ENCODE results near the gene GPR3. TPM values are rescaled to one million over a fixed set of nuclear protein-coding genes. Genes with fewer than 3 reads are reported as not detected.

GPR3 gene
- total RNA-seq, 4 donors from 2014 or later: 0.55 to 1.9 TPM; not detected in 2

GRCh38 chr1:27346357-27346756 lies 46.1 kb upstream of the GPR3 start:
- no peak overlapping the region for H3K27ac ChIP-seq
- no peaks in the 10 kb centered on the region for H3K9me3 ChIP-seq
- no peak for TF ChIP-seq POLR2A (IDR thresholded peaks at IDR 0.05)
- TF ChIP-seq CTCF (IDR thresholded peaks at IDR 0.05): no peak

GRCh38 chr1:27346991-27347624 lies 45.3 kb upstream of the GPR3 start:
- no peaks in the 10 kb centered on the region for H3K9me3 ChIP-seq
- no peaks in the 10 kb centered on the region for H3K4me1 ChIP-seq
- H3K36me3 ChIP-seq: no peaks in the 10 kb centered on the region
- no peak overlapping the region for H3K4me3 ChIP-seq
- H3K27me3 ChIP-seq: peaks cover 0 to 4% of the 10 kb centered on the region in 2 donors
- DNase-seq: no peak
- intact Hi-C loops (cut with DNase I; ENCODE audit: low total_unique reads): no loop called here
- H3K27ac ChIP-seq: no peak overlapping the region
- TF ChIP-seq POLR2A (IDR thresholded peaks at IDR 0.05): no peak
- no peak for TF ChIP-seq CTCF (IDR thresholded peaks at IDR 0.05)

More at GRCh38 chr1:27346357-27346756, 46.1 kb upstream of the GPR3 start:
- no peak for DNase-seq
- peaks cover 0 to 4% of the 10 kb centered on the region in 2 donors for H3K27me3 ChIP-seq
- H3K4me3 ChIP-seq: no peak overlapping the region
- H3K36me3 ChIP-seq: no peaks in the 10 kb centered on the region
- H3K4me1 ChIP-seq: no peaks in the 10 kb centered on the region
- intact Hi-C loops (cut with DNase I; ENCODE audit: low total_unique reads): no loop called here

- H3K36me3 ChIP-seq: no peaks in the 10 kb centered on the region
- H3K27me3 ChIP-seq: peaks cover 0 to 4% of the 10 kb centered on the region in 2 donors
- no peak for DNase-seq
- H3K4me1 ChIP-seq: no peaks in the 10 kb centered on the region
- H3K9me3 ChIP-seq: no peaks in the 10 kb centered on the region
- intact Hi-C loops (cut with DNase I; ENCODE audit: low total_unique reads): no loop called here
- H3K27ac ChIP-seq: no peak overlapping the region
- H3K4me3 ChIP-seq: peak overlapping the region; percentile 3 to 32
- TF ChIP-seq CTCF (IDR thresholded peaks at IDR 0.05): no peak
- TF ChIP-seq POLR2A (IDR thresholded peaks at IDR 0.05): no peak
Measured at GRCh38 chr1:27348861-27349783, 43.3 kb upstream of the GPR3 start.

- Histone ChIP-seq H3K4me1 (no peaks in the 10 kb centered on the region), H3K27ac (no peak overlapping the region), H3K36me3 (no peaks in the 10 kb centered on the region), H3K9me3 (no peaks in the 10 kb centered on the region), H3K27me3 (peaks cover 0 to 4% of the 10 kb centered on the region in 2 donors), H3K4me3 (peak overlapping the region; percentile 3 to 32)
- TF ChIP-seq POLR2A (IDR thresholded peaks at IDR 0.05) (no peak), CTCF (IDR thresholded peaks at IDR 0.05) (no peak)
- intact Hi-C loops (cut with DNase I; ENCODE audit: low total_unique reads): no loop called here
- DNase-seq: peak in 1 of 2 donors; percentile 65
Measured at GRCh38 chr1:27349784-27350662, 42.4 kb upstream of the GPR3 start.
